Measurements from ENCODE around the gene CNTROB. TPM values are rescaled to one million over a fixed set of nuclear protein-coding genes. Genes with fewer than 3 reads are reported as not detected.

The CNTROB gene
- total and polyA plus RNA-seq, 2 donors = 18.9 to 39.0 TPM

- peaks cover 2 to 25% of the 10 kb centered on the region in 2 donors for H3K27me3 ChIP-seq (ENCODE audit: control insufficient read depth in 2 of 2, insufficient read depth in 1 of 2, low read length in 1 of 2)
- WGBS = 97% methylated on average over 2 of the region's 2 CpGs
- H3K9me3 ChIP-seq (ENCODE audit: control insufficient read depth in 2 of 2, insufficient read depth in 1 of 2, low read length in 1 of 2) = no peaks in the 10 kb centered on the region
- H3K27ac ChIP-seq (ENCODE audit: low read depth in 1 of 2, low read length in 1 of 2) = no peak overlapping the region
- no peak for DNase-seq (ENCODE audit: low read depth in 6 of 9, low spot score in 9 of 9)
- no peaks in the 10 kb centered on the region for H3K36me3 ChIP-seq (ENCODE audit: control insufficient read depth in 2 of 2, insufficient read depth in 2 of 2, low read length in 1 of 2)
- H3K4me3 ChIP-seq (ENCODE audit: low read length in 2 of 2) = no peak overlapping the region
- H3K4me1 ChIP-seq (ENCODE audit: control insufficient read depth in 2 of 2, insufficient read depth in 2 of 2, low read length in 2 of 2) = peaks cover 3% of the 10 kb centered on the region in 2 donors
Observed at GRCh38 chr17:7995724-7996123, 63.7 kb downstream of the CNTROB start.

- 15% methylated on average over 5 of the region's 5 CpGs for WGBS
- Histone ChIP-seq H3K9me3 (ENCODE audit: control insufficient read depth in 2 of 2, insufficient read depth in 1 of 2, low read length in 1 of 2) (no peaks in the 10 kb centered on the region), H3K4me3 (ENCODE audit: low read length in 2 of 2) (no peak overlapping the region), H3K4me1 (ENCODE audit: control insufficient read depth in 2 of 2, insufficient read depth in 2 of 2, low read length in 2 of 2) (peaks cover 3% of the 10 kb centered on the region in 2 donors), H3K27ac (ENCODE audit: low read depth in 1 of 2, low read length in 1 of 2) (no peak overlapping the region), H3K36me3 (ENCODE audit: control insufficient read depth in 2 of 2, insufficient read depth in 2 of 2, low read length in 1 of 2) (no peaks in the 10 kb centered on the region), H3K27me3 (ENCODE audit: control insufficient read depth in 2 of 2, insufficient read depth in 1 of 2, low read length in 1 of 2) (peaks cover 13 to 36% of the 10 kb centered on the region in 2 donors)
- peak in 6 of 9 donors; percentile 26 to 71 (median 37) for DNase-seq (ENCODE audit: low read depth in 6 of 9, low spot score in 9 of 9)
Observed at GRCh38 chr17:7997186-7997585, 65.2 kb downstream of the CNTROB start.

Other genes starting within 250 kb of the CNTROB start
- gene TP53, start 244.7 kb upstream of the CNTROB start, total RNA-seq = 34.3 TPM
- gene TP53, start 244.7 kb upstream of the CNTROB start, polyA plus RNA-seq = 31.9 TPM
- 13.2 TPM for gene WRAP53, start 243.7 kb upstream of the CNTROB start, total RNA-seq
- 14.2 TPM for gene WRAP53, start 243.7 kb upstream of the CNTROB start, polyA plus RNA-seq
- 0.52 TPM for gene EFNB3, start 227.0 kb upstream of the CNTROB start, total RNA-seq
- gene EFNB3, start 227.0 kb upstream of the CNTROB start, polyA plus RNA-seq = 0.52 TPM
- 0.14 TPM for gene DNAH2, start 214.5 kb upstream of the CNTROB start, total RNA-seq
- 0.07 TPM for gene DNAH2, start 214.5 kb upstream of the CNTROB start, polyA plus RNA-seq
- 6.3 TPM for gene KDM6B, start 98.0 kb upstream of the CNTROB start, total RNA-seq
- 16.3 TPM for gene KDM6B, start 98.0 kb upstream of the CNTROB start, polyA plus RNA-seq
- gene TMEM88, start 77.1 kb upstream of the CNTROB start, total RNA-seq = 1.6 TPM
- gene TMEM88, start 77.1 kb upstream of the CNTROB start, polyA plus RNA-seq = 29.1 TPM
- gene NAA38, start 74.6 kb upstream of the CNTROB start, total RNA-seq = 155 TPM
- gene NAA38, start 74.6 kb upstream of the CNTROB start, polyA plus RNA-seq = 85.3 TPM
- 8.2 TPM for gene CYB5D1, start 74.2 kb upstream of the CNTROB start, total RNA-seq
- 6.0 TPM for gene CYB5D1, start 74.2 kb upstream of the CNTROB start, polyA plus RNA-seq
- 69.5 TPM for gene CHD3, start 43.4 kb upstream of the CNTROB start, total RNA-seq
- gene CHD3, start 43.4 kb upstream of the CNTROB start, polyA plus RNA-seq = 119 TPM
- 2.7 TPM for gene RNF227, start 15.9 kb upstream of the CNTROB start, total RNA-seq
- gene RNF227, start 15.9 kb upstream of the CNTROB start, polyA plus RNA-seq = 5.8 TPM
- gene KCNAB3, start 2.4 kb upstream of the CNTROB start, total RNA-seq = 1.2 TPM
- 8.9 TPM for gene KCNAB3, start 2.4 kb upstream of the CNTROB start, polyA plus RNA-seq
- 29.0 TPM for gene TRAPPC1, start 260 bp upstream of the CNTROB start, total RNA-seq
- gene TRAPPC1, start 260 bp upstream of the CNTROB start, polyA plus RNA-seq = 137 TPM
- 0.05 TPM for gene GUCY2D, start 70.4 kb downstream of the CNTROB start, total RNA-seq
- 0.02 TPM for gene GUCY2D, start 70.4 kb downstream of the CNTROB start, polyA plus RNA-seq
- 0.24 TPM for gene ALOX15B, start 106.9 kb downstream of the CNTROB start, total RNA-seq
- 5.1 TPM for gene ALOX15B, start 106.9 kb downstream of the CNTROB start, polyA plus RNA-seq
- gene ALOX12B, start 155.5 kb downstream of the CNTROB start, total RNA-seq = 0.42 TPM
- gene ALOX12B, start 155.5 kb downstream of the CNTROB start, polyA plus RNA-seq = 5.0 TPM
- not detected for gene ALOXE3, start 186.3 kb downstream of the CNTROB start, total RNA-seq
- 1.2 TPM for gene ALOXE3, start 186.3 kb downstream of the CNTROB start, polyA plus RNA-seq
- gene HES7, start 191.9 kb downstream of the CNTROB start, total RNA-seq = not detected
- gene HES7, start 191.9 kb downstream of the CNTROB start, polyA plus RNA-seq = 0.75 TPM
- gene PER1, start 220.2 kb downstream of the CNTROB start, total RNA-seq = 4.2 TPM
- 71.9 TPM for gene PER1, start 220.2 kb downstream of the CNTROB start, polyA plus RNA-seq
- gene VAMP2, start 230.7 kb downstream of the CNTROB start, total RNA-seq = 7.4 TPM
- 73.9 TPM for gene VAMP2, start 230.7 kb downstream of the CNTROB start, polyA plus RNA-seq
- 71.6 TPM for gene TMEM107, start 244.2 kb downstream of the CNTROB start, total RNA-seq
- gene TMEM107, start 244.2 kb downstream of the CNTROB start, polyA plus RNA-seq = 21.3 TPM

Measured in thymus (tissue), 11 donors.